Activated T-helper 17 cell treated with anti-CD3 and anti-CD28 coated beads, Interleukin-2, amount 50 U/mL, for 72 hours (primary cell): ENCODE results near the gene PCDHA8. TPM values are rescaled to one million over a fixed set of nuclear protein-coding genes. Genes with fewer than 3 reads are reported as not detected.
"Not testable (repeated sequence)": the region's sequence is repeated elsewhere in the genome, so short reads cannot be mapped to it uniquely, and the experiment has no call there.

Source experiments
- ATAC-seq: fragments of 150-1000 bp; cut with Tn5 transposase; replicated peaks from 2 replicates; pipeline ENCODE4 v1.10.0; 2021; ENCODE audit warnings: mild to moderate bottlenecking, moderate library complexity
- H3K27ac Mint-ChIP-seq: one replicate; pipeline ENCODE4 v1.8.0; 2022; ENCODE audit warnings: mixed read lengths
- H3K27me3 Mint-ChIP-seq: one replicate; pipeline ENCODE4 v1.8.0; 2022; ENCODE audit warnings: mixed read lengths
- H3K36me3 Mint-ChIP-seq: one replicate; pipeline ENCODE4 v1.8.0; 2022; ENCODE audit warnings: low read depth, mild to moderate bottlenecking, mixed read lengths
- H3K4me1 Mint-ChIP-seq: one replicate; pipeline ENCODE4 v1.8.0; 2022; ENCODE audit warnings: mixed read lengths
- H3K4me3 Mint-ChIP-seq: one replicate; pipeline ENCODE4 v1.8.0; 2022; ENCODE audit warnings: mild to moderate bottlenecking, mixed read lengths
- H3K9me3 Mint-ChIP-seq: one replicate; pipeline ENCODE4 v1.8.0; 2022; ENCODE audit warnings: mixed read lengths
- total RNA-seq, 2 donors: library from RNA; stranded (reverse); gene quantifications; one replicate each; pipeline ENCODE4 v1.2.3, GENCODE V29; 2022

The PCDHA8 gene
- total RNA-seq, 2 donors from 2014 or later, result not detected

DNA sequence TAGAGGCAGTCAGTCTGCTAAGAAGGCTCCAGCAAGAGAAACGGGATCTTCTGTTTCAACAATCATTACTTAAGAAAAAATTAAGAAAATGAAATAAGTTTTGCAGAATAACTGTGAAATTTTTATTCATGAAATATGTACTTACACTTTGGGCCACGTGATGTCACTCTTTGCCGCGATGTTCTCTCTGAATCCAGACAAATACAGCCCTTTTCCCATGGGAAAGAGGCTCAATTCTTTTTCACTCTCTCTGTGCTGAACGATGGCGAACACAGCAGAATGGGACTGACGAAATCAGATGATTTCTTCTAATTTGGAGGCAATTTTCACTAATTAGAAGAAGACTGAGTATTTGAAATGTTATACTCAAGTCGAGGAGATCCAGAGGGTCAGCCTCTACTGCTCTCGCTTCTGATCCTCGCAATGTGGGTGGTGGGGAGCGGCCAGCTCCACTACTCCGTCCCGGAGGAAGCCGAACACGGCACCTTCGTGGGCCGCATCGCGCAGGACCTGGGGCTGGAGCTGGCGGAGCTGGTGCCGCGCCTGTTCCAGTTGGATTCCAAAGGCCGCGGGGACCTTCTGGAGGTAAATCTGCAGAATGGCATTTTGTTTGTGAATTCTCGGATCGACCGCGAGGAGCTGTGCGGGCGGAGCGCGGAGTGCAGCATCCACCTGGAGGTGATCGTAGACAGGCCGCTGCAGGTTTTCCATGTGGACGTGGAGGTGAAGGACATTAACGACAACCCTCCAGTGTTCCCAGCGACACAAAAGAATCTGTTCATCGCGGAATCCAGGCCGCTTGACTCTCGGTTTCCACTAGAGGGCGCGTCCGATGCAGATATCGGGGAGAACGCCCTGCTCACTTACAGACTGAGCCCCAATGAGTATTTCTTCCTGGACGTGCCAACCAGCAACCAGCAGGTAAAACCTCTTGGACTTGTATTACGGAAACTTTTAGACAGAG, 7.4 kb downstream of the PCDHA8 start, which contains the start of gene PCDHA9:
Gene PCDHA9 (plus strand): TSS at position 244 of the 964 bp plus-strand sequence. CDS start 114 bp downstream, at position 358.
- not testable (repeated sequence) for H3K4me3 Mint-ChIP-seq, H3K27ac Mint-ChIP-seq, ATAC-seq, H3K36me3 Mint-ChIP-seq, H3K9me3 Mint-ChIP-seq, H3K4me1 Mint-ChIP-seq
- H3K27me3 Mint-ChIP-seq, result peaks cover 19% of the 10 kb centered on the region

- not testable (repeated sequence) for H3K36me3 Mint-ChIP-seq, H3K27ac Mint-ChIP-seq, H3K9me3 Mint-ChIP-seq, H3K4me1 Mint-ChIP-seq, H3K4me3 Mint-ChIP-seq, ATAC-seq
- peaks cover 22% of the 10 kb centered on the region for H3K27me3 Mint-ChIP-seq
Measured at GRCh38 chr5:140849831-140850634, 9.0 kb downstream of the PCDHA8 start.

DNA sequence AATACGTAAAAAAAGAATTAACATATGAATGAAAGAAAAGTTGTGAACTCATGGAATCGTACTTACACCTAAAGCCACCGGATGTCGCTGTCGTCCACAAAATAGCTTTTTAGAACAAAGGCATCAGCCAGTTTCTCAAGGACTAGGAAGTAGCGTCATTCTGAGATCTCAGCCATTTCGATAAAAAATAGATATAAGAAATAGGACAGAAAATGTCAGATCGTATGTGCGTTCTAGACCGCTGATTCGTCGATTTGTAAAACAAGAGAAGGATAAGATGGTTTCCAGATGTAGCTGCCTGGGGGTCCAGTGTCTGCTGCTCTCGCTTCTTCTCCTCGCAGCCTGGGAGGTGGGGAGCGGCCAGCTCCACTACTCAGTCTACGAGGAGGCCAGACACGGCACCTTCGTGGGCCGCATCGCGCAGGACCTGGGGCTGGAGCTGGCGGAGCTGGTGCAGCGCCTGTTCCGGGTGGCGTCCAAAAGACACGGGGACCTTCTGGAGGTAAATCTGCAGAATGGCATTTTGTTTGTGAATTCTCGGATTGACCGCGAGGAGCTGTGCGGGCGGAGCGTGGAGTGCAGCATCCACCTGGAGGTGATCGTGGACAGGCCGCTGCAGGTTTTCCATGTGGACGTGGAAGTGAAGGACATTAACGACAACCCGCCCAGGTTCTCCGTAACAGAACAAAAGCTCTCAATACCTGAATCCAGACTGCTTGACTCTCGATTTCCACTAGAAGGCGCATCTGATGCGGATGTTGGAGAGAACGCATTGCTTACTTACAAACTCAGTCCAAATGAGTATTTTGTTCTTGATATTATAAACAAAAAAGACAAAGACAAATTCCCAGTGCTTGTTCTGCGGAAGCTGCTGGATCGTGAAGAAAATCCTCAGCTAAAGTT, 15.0 kb downstream of the PCDHA8 start, which contains the start of gene PCDHA10:
Gene PCDHA10 (plus strand): TSS at position 126 of the 903 bp plus-strand sequence. CDS start 152 bp downstream, at position 278.
- no peak for ATAC-seq
- no peak within 1 kb of the TSS for H3K4me3 Mint-ChIP-seq
- peaks cover 9% of the 10 kb centered on the region for H3K9me3 Mint-ChIP-seq
- H3K27me3 Mint-ChIP-seq, result peaks cover 16% of the 10 kb centered on the region
- H3K27ac Mint-ChIP-seq, result no peak within 1 kb of the TSS
- no peaks in the 10 kb centered on the region for H3K36me3 Mint-ChIP-seq
- H3K4me1 Mint-ChIP-seq, result no peaks in the 10 kb centered on the region

DNA sequence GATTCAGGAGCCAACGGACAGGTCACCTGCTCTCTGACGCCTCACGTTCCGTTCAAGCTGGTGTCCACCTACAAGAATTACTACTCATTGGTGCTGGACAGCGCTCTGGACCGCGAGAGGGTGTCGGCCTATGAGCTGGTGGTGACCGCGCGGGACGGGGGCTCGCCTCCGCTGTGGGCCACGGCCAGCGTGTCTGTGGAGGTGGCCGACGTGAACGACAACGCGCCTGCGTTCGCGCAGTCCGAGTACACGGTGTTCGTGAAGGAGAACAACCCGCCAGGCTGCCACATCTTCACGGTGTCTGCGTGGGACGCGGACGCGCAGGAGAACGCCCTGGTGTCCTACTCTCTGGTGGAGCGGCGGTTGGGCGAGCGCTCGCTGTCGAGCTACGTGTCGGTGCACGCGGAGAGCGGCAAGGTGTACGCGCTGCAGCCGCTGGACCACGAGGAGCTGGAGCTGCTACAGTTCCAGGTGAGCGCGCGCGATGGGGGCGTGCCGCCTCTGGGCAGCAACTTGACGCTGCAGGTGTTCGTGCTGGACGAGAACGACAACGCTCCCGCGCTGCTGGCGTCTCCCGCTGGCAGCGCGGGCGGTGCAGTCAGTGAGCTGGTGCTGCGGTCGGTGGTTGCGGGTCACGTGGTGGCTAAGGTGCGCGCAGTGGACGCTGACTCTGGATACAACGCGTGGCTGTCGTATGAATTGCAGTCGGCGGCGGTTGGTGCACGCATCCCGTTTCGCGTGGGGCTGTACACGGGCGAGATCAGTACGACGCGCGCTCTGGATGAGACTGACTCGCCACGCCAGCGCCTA, 16.4 kb downstream of the PCDHA8 start:
- no peak overlapping the region for H3K4me3 Mint-ChIP-seq
- H3K4me1 Mint-ChIP-seq, result no peaks in the 10 kb centered on the region
- ATAC-seq, result no peak
- no peaks in the 10 kb centered on the region for H3K36me3 Mint-ChIP-seq
- peaks cover 9% of the 10 kb centered on the region for H3K9me3 Mint-ChIP-seq
- H3K27ac Mint-ChIP-seq, result no peak overlapping the region
- peaks cover 21% of the 10 kb centered on the region for H3K27me3 Mint-ChIP-seq

GRCh38 chr5:140857987-140858240, 16.9 kb downstream of the PCDHA8 start:
- peaks cover 9% of the 10 kb centered on the region for H3K9me3 Mint-ChIP-seq
- H3K4me1 Mint-ChIP-seq, result no peaks in the 10 kb centered on the region
- no peak overlapping the region for H3K27ac Mint-ChIP-seq
- no peaks in the 10 kb centered on the region for H3K36me3 Mint-ChIP-seq
- H3K27me3 Mint-ChIP-seq, result peaks cover 21% of the 10 kb centered on the region
- ATAC-seq, result no peak
- H3K4me3 Mint-ChIP-seq, result no peak overlapping the region

GRCh38 chr5:140862441-140863295, 21.7 kb downstream of the PCDHA8 start:
- Mint-ChIP-seq H3K27ac (no peak overlapping the region), H3K27me3 (peaks cover 20% of the 10 kb centered on the region), H3K36me3 (no peaks in the 10 kb centered on the region), H3K9me3 (no peaks in the 10 kb centered on the region), H3K4me1 (no peaks in the 10 kb centered on the region), H3K4me3 (no peak overlapping the region)
- ATAC-seq, result no peak

- peaks cover 18% of the 10 kb centered on the region for H3K27me3 Mint-ChIP-seq
- no peaks in the 10 kb centered on the region for H3K4me1 Mint-ChIP-seq
- no peak for ATAC-seq
- H3K4me3 Mint-ChIP-seq, result no peak within 1 kb of the TSS
- no peak within 1 kb of the TSS for H3K27ac Mint-ChIP-seq
- peaks cover 8% of the 10 kb centered on the region for H3K9me3 Mint-ChIP-seq
- H3K36me3 Mint-ChIP-seq, result no peaks in the 10 kb centered on the region
Measured at GRCh38 chr5:140868721-140869554, 28.0 kb downstream of the PCDHA8 start, which contains the start of gene PCDHA11. TSS of gene PCDHA11 (plus strand) at chr5:140868957. CDS start at chr5:140869104, 147 bp downstream.

DNA sequence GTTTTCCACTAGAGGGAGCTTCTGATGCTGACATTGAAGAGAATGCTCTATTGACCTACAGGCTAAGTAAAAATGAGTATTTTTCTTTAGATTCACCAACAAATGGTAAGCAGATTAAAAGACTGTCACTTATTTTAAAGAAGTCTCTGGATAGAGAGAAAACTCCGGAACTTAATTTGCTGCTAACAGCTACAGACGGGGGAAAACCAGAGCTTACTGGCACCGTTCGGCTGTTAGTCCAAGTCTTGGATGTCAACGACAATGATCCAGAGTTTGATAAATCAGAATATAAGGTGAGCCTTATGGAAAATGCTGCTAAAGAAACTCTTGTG, 28.5 kb downstream of the PCDHA8 start:
- no peaks in the 10 kb centered on the region for H3K36me3 Mint-ChIP-seq
- H3K27me3 Mint-ChIP-seq, result peaks cover 22% of the 10 kb centered on the region
- peaks cover 8% of the 10 kb centered on the region for H3K9me3 Mint-ChIP-seq
- H3K27ac Mint-ChIP-seq, result no peak overlapping the region
- no peak for ATAC-seq
- no peaks in the 10 kb centered on the region for H3K4me1 Mint-ChIP-seq
- H3K4me3 Mint-ChIP-seq, result no peak overlapping the region

- Mint-ChIP-seq H3K4me1 (no peaks in the 10 kb centered on the region), H3K27me3 (peaks cover 24% of the 10 kb centered on the region), H3K9me3 (peaks cover 8% of the 10 kb centered on the region), H3K4me3 (no peak overlapping the region), H3K27ac (no peak overlapping the region), H3K36me3 (no peaks in the 10 kb centered on the region)
- ATAC-seq, result no peak
Measured at GRCh38 chr5:140870221-140871201, 29.5 kb downstream of the PCDHA8 start.

GRCh38 chr5:140875085-140876065, 34.4 kb downstream of the PCDHA8 start, which contains the start of gene PCDHA12:
TSS of gene PCDHA12 (plus strand) at chr5:140875308. CDS start at chr5:140875473, 165 bp downstream.
- Mint-ChIP-seq H3K4me1 (no peaks in the 10 kb centered on the region), H3K4me3 (no peak within 1 kb of the TSS), H3K27me3 (peaks cover 31% of the 10 kb centered on the region), H3K27ac (no peak within 1 kb of the TSS), H3K9me3 (peaks cover 9% of the 10 kb centered on the region), H3K36me3 (no peaks in the 10 kb centered on the region)
- no peak for ATAC-seq
